Upper lobe of left lung (tissue), 6 donors: ENCODE results near the gene COG7. TPM values are rescaled to one million over a fixed set of nuclear protein-coding genes. Genes with fewer than 3 reads are reported as not detected.

Source experiments
- ATAC-seq, 2 donors: fragments of 200-7000 bp; cut with Tn5 transposase; one replicate each; pipeline ENCODE4 v1.9.1; 2022; ENCODE audit warnings: mild to moderate bottlenecking in 2 of 2, moderate library complexity in 2 of 2; ENCODE audit not compliant: low FRiP score in 2 of 2
- DNase-seq, 2 donors: peaks; one replicate each; pipeline ENCODE4 v3.0.0-alpha.2; 2019 to 2020
- H3K27ac ChIP-seq, 4 donors: fragments of 200-600 bp; sonication (generic); one replicate each; pipeline ENCODE4 v1.5.1; 2016 to 2019
- H3K27me3 ChIP-seq, 4 donors: fragments of 200-600 bp; sonication (generic); one replicate each; pipeline ENCODE4 v1.5.1; 2017 to 2019
- H3K36me3 ChIP-seq, 4 donors: fragments of 200-600 bp; sonication (generic); one replicate each; pipeline ENCODE4 v1.5.1; 2016 to 2019
- H3K4me1 ChIP-seq, 4 donors: fragments of 200-600 bp; sonication (generic); one replicate each; pipeline ENCODE4 v1.5.1; 2018 to 2019
- H3K4me3 ChIP-seq, 4 donors: fragments of 200-600 bp; sonication (generic); one replicate each; pipeline ENCODE4 v1.5.1; 2017 to 2019; ENCODE audit warnings: mild to moderate bottlenecking in 2 of 4, moderate library complexity in 1 of 4
- H3K9me3 ChIP-seq, 4 donors: fragments of 200-600 bp; sonication (generic); one replicate each; pipeline ENCODE4 v1.5.1; 2018 to 2019
- CTCF ChIP-seq, 6 experiments: fragments of 450-650 bp in 4 of 6; fragments of 200-600 bp in 2 of 6; sonication (generic) in 2 of 6; IDR thresholded peaks; one replicate each; pipeline ENCODE4 v1.5.1; 2016 to 2019; ENCODE audit warnings: antibody characterized with exemption in 6 of 6
- EP300 ChIP-seq, 4 donors: sonication (generic); formaldehyde crosslinking; IDR thresholded peaks; one replicate each; pipeline ENCODE4 v1.5.1; 2017; ENCODE audit warnings: antibody characterized with exemption in 4 of 4, control low read depth in 2 of 4
- POLR2A ChIP-seq, 4 donors: fragments of 450-650 bp; IDR thresholded peaks; one replicate each; pipeline ENCODE4 v1.5.1; 2016 to 2017; ENCODE audit warnings: antibody characterized with exemption in 4 of 4, mild to moderate bottlenecking in 2 of 4
- POLR2AphosphoS5 ChIP-seq, 2 donors: sonication (generic); formaldehyde crosslinking; IDR thresholded peaks; one replicate each; pipeline ENCODE4 v1.5.1; 2017; ENCODE audit warnings: antibody characterized with exemption in 2 of 2
- WGBS, 2 donors: methylation state at CpG; one replicate each; pipeline ENCODE4 v1.1.5; 2017 to 2018; 5-methylcytosine and 5-hydroxymethylcytosine counted together
- total RNA-seq, 6 donors: library from RNA; depleted of rRNA in 4 of 6; stranded (reverse); fragments of >200 nt in 4 of 6; gene quantifications; one replicate each; pipeline versions ENCODE4 v1.1.0 to v1.2.1, GENCODE V29; 2016 to 2021
- donor health status: DM: no; HTN: no; CAD: no; lungs with moderate emphysema.
- donor health status: DM: no; HTN: yes; CAD: no; lungs with severe emphysema.

The COG7 gene
- total RNA-seq, 6 donors from 2014 or later = 16.9 to 61.8 (median 24.8) TPM

GRCh38 chr16:23434380-23434779, 18.6 kb downstream of the COG7 start:
- TF ChIP-seq POLR2AphosphoS5 (IDR thresholded peaks at IDR 0.05) = no peak
- TF ChIP-seq CTCF (IDR thresholded peaks at IDR 0.05) = peak; percentile 69 to 91 (median 84)
- peaks cover 0 to 68% (median 25%) of the 10 kb centered on the region in 4 donors for H3K36me3 ChIP-seq
- no peaks in the 10 kb centered on the region for H3K9me3 ChIP-seq
- DNase-seq (no peak), ATAC-seq (peak; percentile 76 to 82)
- WGBS, 2 donors = 18 to 23% methylated on average over 6 of the region's 6 CpGs
- no peaks in the 10 kb centered on the region for H3K27me3 ChIP-seq
- no peak overlapping the region for H3K4me3 ChIP-seq
- H3K27ac ChIP-seq = peak overlapping the region in 1 of 4 donors; percentile 26
- peaks cover 11 to 32% (median 22%) of the 10 kb centered on the region in 4 donors for H3K4me1 ChIP-seq

- H3K27ac ChIP-seq = peak overlapping the region in 3 of 4 donors; percentile 26 to 76 (median 46)
- ATAC-seq = peak; percentile 16 to 54
- 68 to 78% methylated on average over 13 to 16 of the region's 16 CpGs for WGBS, 2 donors
- H3K9me3 ChIP-seq = no peaks in the 10 kb centered on the region
- H3K4me1 ChIP-seq = peaks cover 11 to 32% (median 22%) of the 10 kb centered on the region in 4 donors
- TF ChIP-seq EP300 (IDR thresholded peaks at IDR 0.05) (no peak), POLR2A (IDR thresholded peaks at IDR 0.05) (no peak), POLR2AphosphoS5 (IDR thresholded peaks at IDR 0.05) (no peak), CTCF (IDR thresholded peaks at IDR 0.05) (no peak)
- peak in 1 of 2 donors; percentile 72 for DNase-seq
- H3K4me3 ChIP-seq = no peak overlapping the region
- H3K36me3 ChIP-seq = peaks cover 0 to 66% (median 22%) of the 10 kb centered on the region in 4 donors
- H3K27me3 ChIP-seq = no peaks in the 10 kb centered on the region
Measured at GRCh38 chr16:23433261-23433920, 19.6 kb downstream of the COG7 start.

GRCh38 chr16:23432176-23433128, 20.5 kb downstream of the COG7 start:
- ATAC-seq = no peak
- WGBS, 2 donors = 73 to 81% methylated on average over 10 of the region's 10 CpGs
- TF ChIP-seq POLR2A (IDR thresholded peaks at IDR 0.05) (no peak), EP300 (IDR thresholded peaks at IDR 0.05) (no peak), CTCF (IDR thresholded peaks at IDR 0.05) (peak in 4 of 6 experiments; percentile 10 to 34 (median 28)), POLR2AphosphoS5 (IDR thresholded peaks at IDR 0.05) (no peak)
- peaks cover 11 to 32% (median 22%) of the 10 kb centered on the region in 4 donors for H3K4me1 ChIP-seq
- H3K36me3 ChIP-seq = peaks cover 0 to 57% (median 18%) of the 10 kb centered on the region in 4 donors
- H3K9me3 ChIP-seq = no peaks in the 10 kb centered on the region
- peak overlapping the region in 2 of 4 donors; percentile 46 to 76 for H3K27ac ChIP-seq
- no peak for DNase-seq
- H3K4me3 ChIP-seq = no peak overlapping the region
- no peaks in the 10 kb centered on the region for H3K27me3 ChIP-seq

- 78% methylated on average over 2 of the region's 2 CpGs for WGBS, 2 donors
- H3K4me3 ChIP-seq = no peak overlapping the region
- H3K36me3 ChIP-seq = peaks cover 0 to 42% (median 15%) of the 10 kb centered on the region in 4 donors
- no peaks in the 10 kb centered on the region for H3K27me3 ChIP-seq
- H3K9me3 ChIP-seq = no peaks in the 10 kb centered on the region
- DNase-seq = no peak
- ATAC-seq = no peak
- no peak for TF ChIP-seq CTCF (IDR thresholded peaks at IDR 0.05)
- TF ChIP-seq POLR2AphosphoS5 (IDR thresholded peaks at IDR 0.05) = no peak
- TF ChIP-seq POLR2A (IDR thresholded peaks at IDR 0.05) = no peak
- TF ChIP-seq EP300 (IDR thresholded peaks at IDR 0.05) = no peak
- peaks cover 18 to 27% (median 22%) of the 10 kb centered on the region in 4 donors for H3K4me1 ChIP-seq
- H3K27ac ChIP-seq = no peak overlapping the region
Measured at GRCh38 chr16:23428351-23428750, 24.6 kb downstream of the COG7 start.
